NCI-H524 treated with DMSO at 0.1 percent for 48 hours (cell line): ENCODE data around the gene TNRC18.
"Not testable (repeated sequence)": the region's sequence is repeated elsewhere in the genome, so short reads cannot be mapped to it uniquely, and the experiment has no call there.

ENCODE experiments used
- DNase-seq: peaks from one replicate; lab custom pipeline; 2025; lab: John Stamatoyannopoulos, UW

The TNRC18 gene

DNA sequence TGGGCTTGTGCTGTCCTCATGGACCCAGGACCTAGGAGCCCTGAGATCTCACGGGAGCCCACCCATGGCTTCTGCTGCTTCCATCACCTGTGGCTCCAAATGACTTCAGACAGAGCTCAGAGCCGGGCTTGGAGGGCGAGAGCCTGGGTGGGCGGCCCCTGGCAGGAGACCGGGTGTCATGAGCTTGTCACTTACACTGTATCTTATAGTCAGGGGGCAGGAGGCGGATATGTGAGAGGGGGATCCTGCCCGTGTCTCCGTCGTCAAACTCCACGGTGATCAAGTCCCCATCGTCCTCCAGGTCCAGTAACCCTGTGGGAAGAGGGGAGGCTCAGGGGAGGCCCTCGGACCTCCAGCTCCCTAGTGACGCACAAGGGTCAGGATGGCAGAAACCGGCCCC lies 107.9 kb downstream of the TNRC18 start:
- DNase-seq, result no peak

DNA sequence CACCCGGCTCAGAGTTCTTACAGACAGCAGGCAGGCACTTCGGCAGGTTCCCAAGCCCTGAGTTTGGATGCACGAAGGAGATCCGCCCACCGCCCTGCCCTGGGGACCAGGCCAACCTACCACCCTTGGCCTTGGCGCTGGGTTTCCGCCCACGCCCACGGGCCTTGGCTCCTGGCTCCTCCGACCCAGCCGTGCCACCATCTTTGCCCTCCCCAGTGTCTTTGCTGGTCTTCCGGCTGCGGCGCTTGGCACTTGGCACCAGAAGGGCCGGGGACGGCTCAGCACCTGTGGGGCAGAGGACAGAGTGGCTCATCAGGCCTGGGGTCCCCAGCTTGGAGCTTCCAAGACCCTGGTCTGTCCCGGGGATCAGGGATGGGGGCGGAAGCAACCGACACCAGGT lies 108.8 kb downstream of the TNRC18 start:
- no peak for DNase-seq

DNA sequence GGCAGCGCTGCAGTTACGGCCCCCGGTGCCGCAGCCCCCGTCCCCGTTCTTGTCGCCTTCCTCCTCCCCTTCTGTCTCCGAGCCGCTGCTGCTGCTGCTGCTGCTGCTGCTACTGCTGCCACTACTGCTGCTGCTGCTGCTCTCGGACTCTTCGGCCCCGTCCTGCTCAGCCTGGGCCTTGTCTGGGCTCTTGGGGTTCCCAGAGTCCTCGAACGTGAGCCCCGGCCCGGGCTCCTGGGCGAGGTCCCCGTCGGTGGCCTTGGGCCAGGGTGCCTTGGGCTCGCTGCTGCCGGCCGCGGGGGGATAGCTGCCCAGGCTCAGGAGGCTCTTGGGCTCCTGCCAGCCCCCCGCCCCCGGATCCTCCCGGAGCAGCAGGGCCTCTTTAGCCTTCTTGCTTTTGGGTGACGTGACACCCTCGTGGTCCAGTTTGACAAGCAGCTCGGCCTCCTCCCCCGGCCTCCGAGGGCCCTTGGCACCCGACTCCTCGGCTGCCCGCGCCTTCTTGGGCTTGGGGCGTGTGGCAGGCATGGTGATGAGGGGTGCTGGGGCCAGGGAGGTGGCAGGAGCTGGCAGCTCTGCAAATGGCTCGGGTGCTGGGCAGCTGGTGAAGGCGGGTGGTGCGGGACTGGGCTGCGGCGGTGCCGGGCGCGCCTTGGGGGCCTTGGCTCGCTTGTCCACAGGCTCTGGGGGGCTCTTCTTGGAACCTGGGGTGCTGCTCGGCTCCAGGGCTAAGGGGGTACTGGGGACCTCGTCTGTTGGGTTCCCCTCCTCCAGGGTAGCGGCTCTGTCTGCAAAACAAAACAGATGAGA lies 110.4 kb downstream of the TNRC18 start:
- DNase-seq, result not testable (repeated sequence)

DNA sequence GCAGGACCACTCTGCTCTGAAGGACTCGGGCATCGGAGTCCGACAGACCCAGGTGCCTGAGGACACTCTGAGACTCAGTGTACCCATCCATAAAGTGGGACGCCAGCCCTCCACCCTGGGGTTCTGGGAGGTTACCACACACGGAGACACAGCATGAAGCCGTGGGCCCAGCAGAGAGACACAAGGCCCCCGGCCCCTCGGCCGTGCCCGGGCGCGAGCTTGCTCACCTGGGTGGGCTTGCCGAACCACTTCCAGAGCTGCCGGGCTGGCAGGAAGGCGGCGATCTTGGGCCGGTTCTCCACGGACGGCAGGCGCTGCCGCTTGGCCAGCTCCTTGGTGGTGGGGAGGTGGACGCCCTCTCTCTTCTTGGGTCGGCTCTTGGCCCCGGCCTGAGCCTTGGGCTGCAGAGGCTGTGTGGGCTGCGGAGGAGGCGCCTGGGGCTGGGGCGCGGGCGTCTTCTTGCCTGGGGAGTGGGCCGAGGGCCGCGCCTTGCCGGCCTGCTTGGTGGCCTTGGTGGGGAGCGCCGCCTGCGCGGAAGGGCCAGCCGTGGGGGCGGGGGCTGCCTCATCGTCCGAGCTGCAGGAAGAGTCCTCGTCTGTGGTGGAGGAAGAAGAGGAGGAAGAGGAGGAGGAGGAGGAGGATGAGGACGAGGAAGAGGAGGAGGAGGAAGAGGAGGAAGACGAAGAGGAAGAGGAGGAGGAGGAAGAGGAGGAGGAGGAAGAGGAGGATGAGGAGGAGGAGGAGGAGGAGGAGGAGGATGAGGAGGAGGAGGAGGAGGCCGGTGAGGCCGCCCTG lies 111.2 kb downstream of the TNRC18 start:
- DNase-seq, result not testable (repeated sequence)

DNA sequence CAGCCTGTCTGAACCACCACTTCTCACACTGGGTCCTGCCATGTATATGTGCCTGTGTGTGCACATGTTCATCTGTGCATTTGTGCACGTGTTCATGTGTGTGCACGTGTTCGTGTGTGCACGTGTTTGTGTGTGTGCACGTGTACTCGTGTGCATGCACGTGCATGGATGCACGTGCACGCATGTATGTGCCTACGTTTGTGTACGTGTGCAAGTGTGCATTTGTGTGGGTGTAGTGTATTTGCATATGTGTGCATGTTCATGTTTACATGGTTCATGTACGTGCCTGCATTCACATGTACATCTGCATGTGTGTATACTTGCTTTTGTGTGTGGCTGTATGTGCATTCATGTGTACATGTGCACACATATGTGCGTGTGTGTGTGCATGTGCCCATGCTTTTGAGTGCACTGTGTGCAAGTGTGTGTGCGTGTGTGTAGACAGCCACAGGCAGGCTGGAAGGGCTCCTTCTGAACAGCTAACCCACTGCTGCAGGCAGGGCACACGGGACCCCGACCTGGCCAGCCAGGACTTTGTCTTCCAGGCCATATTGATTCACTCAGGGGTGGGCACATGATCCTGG lies 112.7 kb downstream of the TNRC18 start:
- DNase-seq, result no peak

DNA sequence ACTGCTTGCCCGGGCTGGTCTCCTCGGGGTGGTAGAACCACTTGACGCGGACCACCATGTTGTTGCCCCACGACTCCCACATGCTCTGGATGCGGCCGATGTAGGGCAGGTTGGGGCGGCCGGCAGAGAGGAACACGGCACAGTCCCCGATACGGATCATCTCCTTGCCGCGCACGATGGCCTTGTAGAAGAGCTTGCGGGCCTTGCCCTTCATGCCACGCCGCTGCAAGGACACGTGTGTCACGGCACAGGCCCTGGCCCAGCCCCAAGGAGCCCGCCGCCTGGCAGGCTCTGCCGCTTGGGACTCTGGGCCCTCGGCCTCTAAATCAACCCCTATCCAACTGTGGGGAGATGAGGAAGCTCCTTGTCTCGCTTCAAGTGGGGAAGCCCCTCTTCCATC lies 114.5 kb downstream of the TNRC18 start:
- no peak for DNase-seq

DNA sequence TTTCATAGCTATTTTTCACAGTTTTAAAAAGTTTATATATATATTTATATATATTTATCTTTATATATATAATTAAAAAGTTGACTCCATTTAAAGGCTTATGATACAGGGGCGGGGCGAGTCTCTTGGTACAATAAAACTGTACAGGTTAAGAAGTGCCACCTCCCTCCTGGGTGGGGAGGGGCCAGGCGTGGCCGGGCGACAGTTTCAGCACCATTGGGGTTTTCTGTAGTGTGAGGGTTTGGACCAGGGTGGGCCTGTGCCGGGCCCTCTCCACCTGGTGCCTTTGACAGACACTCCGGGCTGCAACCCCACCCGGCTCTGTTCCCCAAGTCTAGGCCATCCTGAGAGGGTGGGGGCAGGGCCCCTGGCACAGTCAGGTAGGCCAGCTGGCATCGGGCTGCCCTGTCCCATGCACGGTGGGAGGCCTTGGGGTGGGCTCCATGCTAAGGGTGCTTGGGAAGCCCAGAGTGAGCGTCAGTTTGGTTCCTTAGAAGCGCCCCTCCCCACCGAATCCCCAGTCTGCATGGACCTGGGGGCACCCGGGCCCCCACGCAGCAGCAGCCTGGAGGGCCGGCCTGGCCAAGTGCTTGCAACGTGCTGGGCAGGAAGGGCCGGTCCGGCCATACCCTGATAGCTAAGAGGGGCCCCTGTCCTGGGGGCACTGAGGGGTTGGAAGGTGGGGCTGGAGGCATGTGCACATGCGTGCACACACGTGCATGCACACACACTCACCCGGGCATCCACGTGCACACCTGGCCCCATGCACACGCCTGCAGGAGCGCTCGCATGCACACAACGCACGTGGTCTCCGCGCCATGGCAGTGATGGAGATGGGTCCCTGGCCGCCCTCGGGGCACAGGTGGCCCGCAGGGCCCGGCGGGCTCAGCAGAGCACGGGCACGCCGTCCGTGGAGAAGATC lies 116.2 kb downstream of the TNRC18 start:
- not testable (repeated sequence) for DNase-seq

DNA sequence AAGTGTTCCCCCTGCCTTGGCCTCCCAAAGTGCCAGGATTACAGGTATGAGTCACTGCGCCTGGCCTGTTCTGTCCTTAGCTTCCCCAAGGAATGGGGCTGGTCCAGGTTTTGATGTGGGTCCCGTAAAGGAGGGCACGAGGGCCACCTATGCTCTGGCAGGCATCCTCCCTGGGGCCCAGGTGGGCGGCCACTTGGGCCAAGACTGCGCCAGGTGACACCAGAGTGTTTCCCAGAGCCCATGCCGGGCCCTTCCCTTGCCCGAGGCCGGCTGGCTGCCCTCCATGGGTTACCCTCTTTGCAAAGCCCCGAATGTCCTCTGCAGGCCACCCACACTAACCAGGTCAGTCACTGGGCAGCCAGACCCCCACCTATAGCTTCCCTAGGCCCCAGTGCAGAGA lies 118.6 kb downstream of the TNRC18 start:
- DNase-seq, result not testable (repeated sequence)

- no peak for DNase-seq
Measured at GRCh38 chr7:5303591-5304505, 119.8 kb downstream of the TNRC18 start.

GRCh38 chr7:5303061-5303460 lies 120.6 kb downstream of the TNRC18 start:
- no peak for DNase-seq

- DNase-seq, result no peak
Measured at GRCh38 chr7:5302577-5302976, 121.1 kb downstream of the TNRC18 start.

- DNase-seq, result no peak
Measured at GRCh38 chr7:5300366-5300765, 123.3 kb downstream of the TNRC18 start.

- no peak for DNase-seq
Measured at GRCh38 chr7:5296611-5297226, 126.9 kb downstream of the TNRC18 start.

DNA sequence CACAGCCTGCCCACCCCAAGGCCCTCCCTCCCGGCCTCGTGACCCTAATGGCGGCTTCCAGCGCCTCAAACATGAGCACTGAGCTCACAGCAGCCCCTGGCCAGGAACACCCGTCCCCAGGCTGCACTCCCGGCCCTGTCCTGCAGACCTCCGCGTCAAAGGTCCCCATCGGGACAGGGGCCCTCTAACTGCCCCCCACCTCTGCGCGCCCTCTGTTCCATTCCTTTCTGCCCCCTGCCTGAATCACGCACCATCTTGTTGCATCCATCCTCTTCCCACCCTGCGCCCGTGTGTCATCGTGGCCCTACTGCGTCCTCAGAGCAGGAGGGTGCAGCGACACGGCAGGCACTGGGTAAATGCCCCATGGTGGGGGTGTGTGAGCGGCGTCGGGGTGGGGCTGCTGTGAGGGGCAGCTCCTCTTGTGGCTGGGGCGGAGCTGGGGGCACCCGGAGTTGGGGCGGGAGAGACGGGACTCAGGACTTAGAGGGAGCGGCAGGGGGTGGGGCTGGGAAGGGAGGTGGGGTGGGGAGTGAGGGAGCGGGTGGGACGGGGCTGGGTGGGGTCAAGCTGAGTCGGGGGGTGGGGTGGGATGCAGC lies 127.5 kb downstream of the TNRC18 start:
- DNase-seq, result no peak

- no peak for DNase-seq
Measured at GRCh38 chr7:5295039-5296014, 128.3 kb downstream of the TNRC18 start.

DNA sequence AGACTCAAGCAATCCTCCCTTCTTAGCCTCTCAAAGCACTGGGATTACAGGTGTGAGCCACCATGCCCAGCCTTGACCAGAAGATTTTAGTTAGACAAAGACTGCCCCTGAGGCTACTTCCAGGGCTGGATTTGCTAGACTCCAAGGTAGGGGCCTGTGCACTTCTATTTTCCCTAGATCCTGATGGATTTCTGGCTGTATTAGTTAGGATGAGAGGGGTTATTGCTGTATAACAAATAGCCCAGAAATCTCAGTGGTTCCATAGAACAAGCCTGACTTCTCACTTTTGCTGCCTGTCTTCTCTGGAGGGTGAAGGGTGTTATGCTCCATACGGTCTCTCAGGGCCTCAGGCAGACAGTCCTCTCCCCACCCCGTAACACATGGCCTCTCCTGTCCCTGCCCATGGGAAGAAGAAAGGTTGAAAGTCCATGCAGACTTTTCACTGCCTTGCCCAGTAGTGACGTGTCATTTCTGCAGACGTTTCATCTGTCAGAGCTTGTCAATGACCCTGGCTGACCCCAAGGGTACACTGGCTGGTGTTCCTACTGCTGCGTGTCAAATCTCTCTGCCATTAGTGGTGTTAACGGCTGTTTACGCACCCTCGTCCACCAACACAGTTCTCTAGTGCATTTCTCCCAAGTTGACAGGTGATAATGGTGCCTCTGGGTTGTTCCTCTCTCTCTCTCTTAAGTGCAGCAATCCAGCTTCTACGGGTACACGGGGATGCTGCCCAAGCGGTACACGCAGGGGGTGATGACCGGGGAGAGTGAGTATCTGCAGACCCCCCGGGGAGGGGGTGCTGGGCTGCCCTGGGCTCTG lies 129.3 kb downstream of the TNRC18 start:
- no peak for DNase-seq

- DNase-seq, result not testable (repeated sequence)
Measured at GRCh38 chr7:5291711-5292335, 131.8 kb downstream of the TNRC18 start.
